ENCODE results near the gene EEFSEC. TPM values are rescaled to one million over a fixed set of nuclear protein-coding genes. Genes with fewer than 3 reads are reported as not detected.

The EEFSEC gene
- total RNA-seq, 1 donor from 2014 or later: 12.2 TPM

DNA sequence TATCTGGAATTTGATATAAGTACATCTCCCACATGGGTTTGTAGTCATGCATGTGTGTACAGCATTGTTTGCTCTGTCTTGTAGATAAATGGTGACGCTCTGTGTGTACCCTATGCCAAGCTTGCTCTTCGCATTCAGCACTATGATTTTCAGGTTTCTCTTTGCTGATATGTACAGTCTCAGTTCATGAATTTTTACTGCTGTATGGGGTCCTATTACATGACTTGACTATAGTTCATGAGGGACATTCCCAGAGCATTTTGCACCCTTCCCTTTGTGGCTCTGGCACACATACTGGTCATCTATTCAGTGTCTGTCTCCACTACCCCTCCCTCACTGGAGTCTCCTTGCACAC lies 132.7 kb downstream of the EEFSEC start:
- no peaks in the 10 kb centered on the region for H3K27me3 Mint-ChIP-seq (ENCODE audit: low read depth)
- peaks cover 8% of the 10 kb centered on the region for H3K4me1 Mint-ChIP-seq (ENCODE audit: low read depth)
- TF ChIP-seq, protein P1, sequence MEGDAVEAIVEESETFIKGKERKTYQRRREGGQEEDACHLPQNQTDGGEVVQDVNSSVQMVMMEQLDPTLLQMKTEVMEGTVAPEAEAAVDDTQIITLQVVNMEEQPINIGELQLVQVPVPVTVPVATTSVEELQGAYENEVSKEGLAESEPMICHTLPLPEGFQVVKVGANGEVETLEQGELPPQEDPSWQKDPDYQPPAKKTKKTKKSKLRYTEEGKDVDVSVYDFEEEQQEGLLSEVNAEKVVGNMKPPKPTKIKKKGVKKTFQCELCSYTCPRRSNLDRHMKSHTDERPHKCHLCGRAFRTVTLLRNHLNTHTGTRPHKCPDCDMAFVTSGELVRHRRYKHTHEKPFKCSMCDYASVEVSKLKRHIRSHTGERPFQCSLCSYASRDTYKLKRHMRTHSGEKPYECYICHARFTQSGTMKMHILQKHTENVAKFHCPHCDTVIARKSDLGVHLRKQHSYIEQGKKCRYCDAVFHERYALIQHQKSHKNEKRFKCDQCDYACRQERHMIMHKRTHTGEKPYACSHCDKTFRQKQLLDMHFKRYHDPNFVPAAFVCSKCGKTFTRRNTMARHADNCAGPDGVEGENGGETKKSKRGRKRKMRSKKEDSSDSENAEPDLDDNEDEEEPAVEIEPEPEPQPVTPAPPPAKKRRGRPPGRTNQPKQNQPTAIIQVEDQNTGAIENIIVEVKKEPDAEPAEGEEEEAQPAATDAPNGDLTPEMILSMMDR (IDR thresholded peaks at IDR 0.05): no peak
- no peak overlapping the region for H3K4me3 Mint-ChIP-seq (ENCODE audit: unreplicated experiment)
- peaks cover 8% of the 10 kb centered on the region for H3K9me3 Mint-ChIP-seq (ENCODE audit: low read depth)
- DNase-seq (ENCODE audit: low spot score): no peak
- peaks cover 21% of the 10 kb centered on the region for H3K36me3 Mint-ChIP-seq (ENCODE audit: low read depth)
- no peak overlapping the region for H3K27ac Mint-ChIP-seq (ENCODE audit: unreplicated experiment)

DNA sequence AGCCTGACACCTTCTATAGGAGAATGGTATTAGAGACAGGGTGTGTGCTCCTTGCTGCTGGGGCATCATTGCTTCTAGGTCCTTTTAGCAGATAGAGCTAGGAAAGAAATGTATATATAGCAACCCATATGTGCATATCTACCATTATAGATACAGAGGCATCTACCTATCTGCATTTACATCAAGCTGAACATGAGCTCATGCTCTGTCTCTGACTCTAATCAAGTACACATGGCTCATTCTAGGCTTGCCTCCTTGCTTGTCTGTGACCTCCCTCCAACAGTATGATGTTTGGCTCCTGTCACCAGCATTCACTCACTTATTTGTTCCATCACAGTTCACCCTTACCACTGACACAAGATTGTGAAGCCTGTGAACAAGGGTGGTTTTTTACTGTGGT lies 133.4 kb downstream of the EEFSEC start:
- H3K27ac Mint-ChIP-seq (ENCODE audit: unreplicated experiment): no peak overlapping the region
- H3K36me3 Mint-ChIP-seq (ENCODE audit: low read depth): peaks cover 21% of the 10 kb centered on the region

DNA sequence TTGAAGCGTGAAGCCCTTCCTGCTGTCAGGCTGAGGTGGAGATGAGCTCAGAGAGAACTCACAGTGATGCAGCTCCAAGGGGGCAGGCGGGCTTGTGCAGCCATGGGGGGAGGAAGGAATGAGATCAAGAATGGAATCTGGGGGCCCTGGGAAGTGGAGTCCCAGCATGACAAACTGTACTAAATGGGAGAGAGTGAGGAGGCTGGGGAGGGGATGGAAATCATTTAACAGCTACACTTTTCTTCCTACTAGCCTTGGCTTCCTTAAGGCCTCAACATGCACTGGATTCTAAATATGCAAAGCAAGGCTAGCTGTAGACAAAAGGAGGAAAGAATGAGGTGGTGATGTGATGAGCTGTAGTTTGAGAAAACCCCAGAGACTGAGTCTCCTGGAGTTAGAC lies 133.9 kb downstream of the EEFSEC start:
- H3K4me1 Mint-ChIP-seq (ENCODE audit: low read depth): peaks cover 7% of the 10 kb centered on the region
- H3K27ac Mint-ChIP-seq (ENCODE audit: unreplicated experiment): no peak overlapping the region

More for the DNA sequence above, 133.4 kb downstream of the EEFSEC start:
- Mint-ChIP-seq H3K9me3 (ENCODE audit: low read depth) (peaks cover 8% of the 10 kb centered on the region), H3K27me3 (ENCODE audit: low read depth) (no peaks in the 10 kb centered on the region), H3K4me1 (ENCODE audit: low read depth) (peaks cover 8% of the 10 kb centered on the region), H3K4me3 (ENCODE audit: unreplicated experiment) (no peak overlapping the region)
- TF ChIP-seq, protein P1 (IDR thresholded peaks at IDR 0.05): no peak
- no peak for DNase-seq (ENCODE audit: low spot score)

DNA sequence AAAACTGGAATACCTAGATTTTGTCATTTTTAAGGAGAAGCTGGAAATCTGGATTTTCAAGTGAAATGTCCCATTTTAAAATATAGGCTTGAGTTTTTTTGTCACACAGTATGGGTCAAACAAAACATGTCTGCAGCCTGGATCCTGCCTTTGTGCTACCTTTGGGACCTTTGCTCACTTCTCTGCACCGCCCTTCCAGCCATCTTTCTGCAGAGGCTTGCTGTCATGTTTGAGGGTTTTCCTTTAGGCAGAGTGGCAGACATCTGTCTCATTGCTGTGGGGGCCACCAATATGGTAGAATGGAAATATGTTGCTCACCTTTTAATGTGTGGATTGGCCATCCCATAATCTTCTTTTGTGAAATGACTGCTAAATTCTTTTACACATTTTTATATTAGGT lies 136.3 kb downstream of the EEFSEC start:
- H3K9me3 Mint-ChIP-seq (ENCODE audit: low read depth): peaks cover 13% of the 10 kb centered on the region
- no peak overlapping the region for H3K4me3 Mint-ChIP-seq (ENCODE audit: unreplicated experiment)
- H3K27ac Mint-ChIP-seq (ENCODE audit: unreplicated experiment): no peak overlapping the region
- TF ChIP-seq, protein P1 (IDR thresholded peaks at IDR 0.05): no peak
- no peaks in the 10 kb centered on the region for H3K4me1 Mint-ChIP-seq (ENCODE audit: low read depth)
- H3K36me3 Mint-ChIP-seq (ENCODE audit: low read depth): peaks cover 17% of the 10 kb centered on the region
- no peak for DNase-seq (ENCODE audit: low spot score)
- H3K27me3 Mint-ChIP-seq (ENCODE audit: low read depth): no peaks in the 10 kb centered on the region

More for the DNA sequence above, 133.9 kb downstream of the EEFSEC start:
- peaks cover 21% of the 10 kb centered on the region for H3K36me3 Mint-ChIP-seq (ENCODE audit: low read depth)
- H3K27me3 Mint-ChIP-seq (ENCODE audit: low read depth): no peaks in the 10 kb centered on the region
- peaks cover 8% of the 10 kb centered on the region for H3K9me3 Mint-ChIP-seq (ENCODE audit: low read depth)
- TF ChIP-seq, protein P1 (IDR thresholded peaks at IDR 0.05): no peak
- H3K4me3 Mint-ChIP-seq (ENCODE audit: unreplicated experiment): no peak overlapping the region
- DNase-seq (ENCODE audit: low spot score): no peak

DNA sequence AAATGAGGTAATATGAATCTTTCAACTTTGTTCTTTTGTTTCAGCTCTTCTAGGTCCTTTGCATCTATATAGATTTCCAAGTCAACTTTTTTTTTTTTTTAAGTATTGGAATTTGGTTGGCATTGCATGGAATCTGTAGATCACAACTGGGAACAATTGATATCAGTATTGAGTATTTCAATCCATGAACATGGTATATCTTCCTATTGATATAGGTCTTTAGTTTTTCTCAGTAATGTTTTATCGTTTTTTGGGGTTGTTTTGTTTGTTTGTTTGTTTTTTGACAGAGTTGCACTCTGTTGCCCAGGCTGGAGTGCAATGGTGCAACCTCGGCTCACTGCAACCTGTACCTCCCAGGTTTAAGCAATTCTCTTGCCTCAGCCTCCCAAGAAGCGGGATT lies 137.2 kb downstream of the EEFSEC start:
- H3K4me1 Mint-ChIP-seq (ENCODE audit: low read depth): no peaks in the 10 kb centered on the region
- TF ChIP-seq, protein P1 (IDR thresholded peaks at IDR 0.05): no peak
- no peak for DNase-seq (ENCODE audit: low spot score)
- H3K27me3 Mint-ChIP-seq (ENCODE audit: low read depth): no peaks in the 10 kb centered on the region
- peaks cover 13% of the 10 kb centered on the region for H3K9me3 Mint-ChIP-seq (ENCODE audit: low read depth)
- H3K4me3 Mint-ChIP-seq (ENCODE audit: unreplicated experiment): no peak overlapping the region
- peaks cover 17% of the 10 kb centered on the region for H3K36me3 Mint-ChIP-seq (ENCODE audit: low read depth)
- no peak overlapping the region for H3K27ac Mint-ChIP-seq (ENCODE audit: unreplicated experiment)

Measured in chondrocyte (in vitro differentiated cells).